ENCODE data around the gene FGF14. TPM values are rescaled to one million over a fixed set of nuclear protein-coding genes. Genes with fewer than 3 reads are reported as not detected.

The FGF14 gene
- polyA plus RNA-seq, 1 donor (not counting 4 experiments of a cell fraction or from before 2014, with no cell fraction given) = 0.09 TPM

DNA sequence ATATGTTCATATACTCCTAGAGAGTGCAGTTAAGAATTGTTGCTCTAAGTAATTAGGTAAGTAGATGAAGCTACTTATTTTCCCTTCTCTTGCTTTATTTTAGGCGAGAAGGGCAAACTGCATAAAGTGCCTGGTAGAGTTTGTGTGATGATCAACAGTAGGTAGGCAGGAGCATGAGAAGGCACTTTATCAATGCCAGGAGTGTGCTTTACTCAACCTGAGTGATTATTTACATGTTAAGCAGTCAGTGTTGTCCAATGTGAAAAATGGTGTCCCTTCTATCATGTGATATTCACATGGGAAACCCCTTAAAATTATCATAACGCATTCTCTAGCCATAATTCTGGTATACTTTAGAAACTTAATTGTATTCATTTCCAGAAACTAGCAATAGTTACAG is 655.3 kb downstream of the FGF14 start:
- Histone ChIP-seq H3K4me2 (ENCODE audit: control insufficient read depth, extremely low read depth, insufficient read depth, low read depth, low read length) (no peak overlapping the region), H3K9me3 (ENCODE audit: control insufficient read depth, low read depth, low read length) (no peaks in the 10 kb centered on the region), H3K4me3 (ENCODE audit: control insufficient read depth in 2 of 3, extremely low read depth in 1 of 3, insufficient read depth in 2 of 3, low read depth in 1 of 3, low read length in 3 of 3) (no peak overlapping the region), H2AFZ (ENCODE audit: control insufficient read depth, low read length) (no peak overlapping the region), H3K27me3 (ENCODE audit: control insufficient read depth, extremely low read depth, insufficient read depth, low read length) (no peaks in the 10 kb centered on the region), H4K20me1 (ENCODE audit: control insufficient read depth, extremely low read depth, insufficient read depth, low read length) (no peaks in the 10 kb centered on the region), H3K79me2 (ENCODE audit: control insufficient read depth, insufficient read depth, low read length) (no peaks in the 10 kb centered on the region), H3K36me3 (ENCODE audit: control insufficient read depth in 2 of 2, extremely low read depth in 1 of 2, insufficient read depth in 2 of 2, low read length in 2 of 2) (no peaks in the 10 kb centered on the region), H3K27ac (ENCODE audit: control insufficient read depth, insufficient read depth, low read length) (no peak overlapping the region), H3K4me1 (ENCODE audit: control insufficient read depth, extremely low read depth, insufficient read depth, low read length) (no peaks in the 10 kb centered on the region), H3K9ac (ENCODE audit: control insufficient read depth, extremely low read depth, insufficient read depth, low read length) (no peak overlapping the region), H3K9me1 (ENCODE audit: control insufficient read depth, extremely low read depth, insufficient read depth, low read length) (no peaks in the 10 kb centered on the region)
- dilution Hi-C loops (cut with MboI; ENCODE audit: extremely low pct_ligation_motif_present, low sequenced_read_pairs) = no loop called here
- DNase-seq (ENCODE audit: low read depth, low spot score) = no peak
- TF ChIP-seq, protein P1, sequence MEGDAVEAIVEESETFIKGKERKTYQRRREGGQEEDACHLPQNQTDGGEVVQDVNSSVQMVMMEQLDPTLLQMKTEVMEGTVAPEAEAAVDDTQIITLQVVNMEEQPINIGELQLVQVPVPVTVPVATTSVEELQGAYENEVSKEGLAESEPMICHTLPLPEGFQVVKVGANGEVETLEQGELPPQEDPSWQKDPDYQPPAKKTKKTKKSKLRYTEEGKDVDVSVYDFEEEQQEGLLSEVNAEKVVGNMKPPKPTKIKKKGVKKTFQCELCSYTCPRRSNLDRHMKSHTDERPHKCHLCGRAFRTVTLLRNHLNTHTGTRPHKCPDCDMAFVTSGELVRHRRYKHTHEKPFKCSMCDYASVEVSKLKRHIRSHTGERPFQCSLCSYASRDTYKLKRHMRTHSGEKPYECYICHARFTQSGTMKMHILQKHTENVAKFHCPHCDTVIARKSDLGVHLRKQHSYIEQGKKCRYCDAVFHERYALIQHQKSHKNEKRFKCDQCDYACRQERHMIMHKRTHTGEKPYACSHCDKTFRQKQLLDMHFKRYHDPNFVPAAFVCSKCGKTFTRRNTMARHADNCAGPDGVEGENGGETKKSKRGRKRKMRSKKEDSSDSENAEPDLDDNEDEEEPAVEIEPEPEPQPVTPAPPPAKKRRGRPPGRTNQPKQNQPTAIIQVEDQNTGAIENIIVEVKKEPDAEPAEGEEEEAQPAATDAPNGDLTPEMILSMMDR (optimal IDR thresholded peaks at IDR 0.05 in 1 of 3, IDR thresholded peaks at IDR 0.05 in 1 of 3, conservative IDR thresholded peaks at IDR 0.05 in 1 of 3; ENCODE audit: extremely low read depth in 1 of 3, insufficient read depth in 2 of 3, low read length in 3 of 3) = no peak
- no peak for TF ChIP-seq EZH2 (IDR thresholded peaks at IDR 0.05; ENCODE audit: low read length)
- FAIRE-seq = no peak

DNA sequence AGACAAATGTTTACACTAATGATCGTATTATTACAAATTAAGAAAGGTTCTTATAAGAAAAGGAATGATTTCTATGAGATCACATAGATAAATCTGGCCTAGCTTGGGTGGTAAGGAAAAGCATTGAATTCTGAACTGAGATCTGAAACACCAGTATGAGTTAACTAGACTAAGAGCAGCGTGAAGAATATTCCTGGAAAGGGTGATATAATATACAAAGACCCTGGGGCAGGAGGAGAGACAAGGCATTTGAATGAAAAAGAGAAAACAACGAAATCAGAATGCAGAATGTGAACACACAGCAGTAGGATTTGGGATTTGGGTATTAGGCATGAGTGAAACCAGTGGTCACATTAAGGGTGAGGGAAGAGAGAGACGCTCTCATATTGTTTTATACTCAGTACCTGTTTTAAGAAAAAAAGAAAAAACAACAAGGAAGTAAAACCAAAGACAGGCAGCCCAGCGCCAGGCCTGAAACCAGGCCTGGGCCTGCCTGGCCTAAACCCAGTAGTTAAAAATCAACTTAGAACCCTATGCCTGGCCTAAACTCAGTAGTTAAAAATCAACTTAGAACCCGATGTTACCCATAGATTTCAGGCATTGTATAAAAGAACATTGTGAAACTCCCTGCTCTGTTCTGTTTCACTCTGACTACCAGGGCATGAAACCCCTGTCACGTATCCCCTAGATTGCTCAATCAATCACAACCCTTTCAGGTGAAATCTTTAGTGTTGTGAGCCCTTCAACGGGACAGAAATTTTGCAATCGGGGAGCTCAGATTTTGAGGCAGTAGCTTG is 662.3 kb downstream of the FGF14 start:
- TF ChIP-seq EZH2 (IDR thresholded peaks at IDR 0.05; ENCODE audit: low read length) = no peak
- TF ChIP-seq, protein P1 (optimal IDR thresholded peaks at IDR 0.05 in 1 of 3, IDR thresholded peaks at IDR 0.05 in 1 of 3, conservative IDR thresholded peaks at IDR 0.05 in 1 of 3; ENCODE audit: extremely low read depth in 1 of 3, insufficient read depth in 2 of 3, low read length in 3 of 3) = no peak
- Histone ChIP-seq H3K9ac (ENCODE audit: control insufficient read depth, extremely low read depth, insufficient read depth, low read length) (no peak overlapping the region), H3K9me3 (ENCODE audit: control insufficient read depth, low read depth, low read length) (no peaks in the 10 kb centered on the region), H4K20me1 (ENCODE audit: control insufficient read depth, extremely low read depth, insufficient read depth, low read length) (no peaks in the 10 kb centered on the region), H3K9me1 (ENCODE audit: control insufficient read depth, extremely low read depth, insufficient read depth, low read length) (no peaks in the 10 kb centered on the region), H3K4me1 (ENCODE audit: control insufficient read depth, extremely low read depth, insufficient read depth, low read length) (no peaks in the 10 kb centered on the region), H3K36me3 (ENCODE audit: control insufficient read depth in 2 of 2, extremely low read depth in 1 of 2, insufficient read depth in 2 of 2, low read length in 2 of 2) (no peaks in the 10 kb centered on the region), H2AFZ (ENCODE audit: control insufficient read depth, low read length) (no peak overlapping the region), H3K27me3 (ENCODE audit: control insufficient read depth, extremely low read depth, insufficient read depth, low read length) (no peaks in the 10 kb centered on the region), H3K79me2 (ENCODE audit: control insufficient read depth, insufficient read depth, low read length) (no peaks in the 10 kb centered on the region), H3K27ac (ENCODE audit: control insufficient read depth, insufficient read depth, low read length) (no peak overlapping the region), H3K4me3 (ENCODE audit: control insufficient read depth in 2 of 3, extremely low read depth in 1 of 3, insufficient read depth in 2 of 3, low read depth in 1 of 3, low read length in 3 of 3) (no peak overlapping the region), H3K4me2 (ENCODE audit: control insufficient read depth, extremely low read depth, insufficient read depth, low read depth, low read length) (no peak overlapping the region)
- dilution Hi-C loops (cut with MboI; ENCODE audit: extremely low pct_ligation_motif_present, low sequenced_read_pairs) = no loop called here
- DNase-seq (ENCODE audit: low read depth, low spot score) (no peak), FAIRE-seq (no peak)

Measured in keratinocyte (primary cell).